ENCODE data around the gene UNC45A.

Gene UNC45A

GRCh38 chr15:90893175-90894090, 41.7 kb upstream of the UNC45A start:
- no peak for TF ChIP-seq CTCF (IDR thresholded peaks at IDR 0.05; ENCODE audit: borderline replicate concordance, control extremely low read depth, extremely low read depth, insufficient read depth, missing control alignments)
- in situ Hi-C loops (cut with MboI; ENCODE audit: low sequenced_read_pairs, unreplicated experiment): loop anchor here (25.0 kb wide), 2 partner anchors 406 to 581 kb away; no protein-coding TSS in a partner anchor
- DNase-seq (ENCODE audit: low spot score): no peak

- no peak for DNase-seq (ENCODE audit: low spot score)
- TF ChIP-seq CTCF (IDR thresholded peaks at IDR 0.05; ENCODE audit: borderline replicate concordance, control extremely low read depth, extremely low read depth, insufficient read depth, missing control alignments): no peak
- in situ Hi-C loops (cut with MboI; ENCODE audit: low sequenced_read_pairs, unreplicated experiment): loop anchor here (25.0 kb wide), 2 partner anchors 408 to 583 kb away; no protein-coding TSS in a partner anchor
Measured at GRCh38 chr15:90895571-90896117, 39.4 kb upstream of the UNC45A start.

GRCh38 chr15:90897131-90897655, 37.9 kb upstream of the UNC45A start:
- in situ Hi-C loops (cut with MboI; ENCODE audit: low sequenced_read_pairs, unreplicated experiment): loop anchor here (25.0 kb wide), 2 partner anchors 410 to 585 kb away; no protein-coding TSS in a partner anchor
- peak; percentile 77 for DNase-seq (ENCODE audit: low spot score)

GRCh38 chr15:90901175-90902039, 33.7 kb upstream of the UNC45A start:
- DNase-seq (ENCODE audit: low spot score): no peak
- TF ChIP-seq CTCF (IDR thresholded peaks at IDR 0.05; ENCODE audit: borderline replicate concordance, control extremely low read depth, extremely low read depth, insufficient read depth, missing control alignments): no peak
- in situ Hi-C loops (cut with MboI; ENCODE audit: low sequenced_read_pairs, unreplicated experiment): no loop called here

GRCh38 chr15:90902040-90902839, 32.8 kb upstream of the UNC45A start:
- DNase-seq (ENCODE audit: low spot score): peak; percentile 93
- peak; percentile 82 for TF ChIP-seq CTCF (IDR thresholded peaks at IDR 0.05; ENCODE audit: borderline replicate concordance, control extremely low read depth, extremely low read depth, insufficient read depth, missing control alignments)
- in situ Hi-C loops (cut with MboI; ENCODE audit: low sequenced_read_pairs, unreplicated experiment): no loop called here

GRCh38 chr15:90902840-90903732, 32.0 kb upstream of the UNC45A start, which contains the start of gene MAN2A2:
Gene MAN2A2 (plus strand): TSS chr15:90903302. CDS start chr15:90904208, 906 bp downstream.
- DNase-seq (ENCODE audit: low spot score): peak; percentile 92
- no peak for TF ChIP-seq CTCF (IDR thresholded peaks at IDR 0.05; ENCODE audit: borderline replicate concordance, control extremely low read depth, extremely low read depth, insufficient read depth, missing control alignments)
- in situ Hi-C loops (cut with MboI; ENCODE audit: low sequenced_read_pairs, unreplicated experiment): no loop called here
